Measurements from ENCODE around the gene CCDC158.

CCDC158 gene

GRCh38 chr4:76384052-76384451, 36.9 kb downstream of the CCDC158 start:
- TF ChIP-seq, protein P1, sequence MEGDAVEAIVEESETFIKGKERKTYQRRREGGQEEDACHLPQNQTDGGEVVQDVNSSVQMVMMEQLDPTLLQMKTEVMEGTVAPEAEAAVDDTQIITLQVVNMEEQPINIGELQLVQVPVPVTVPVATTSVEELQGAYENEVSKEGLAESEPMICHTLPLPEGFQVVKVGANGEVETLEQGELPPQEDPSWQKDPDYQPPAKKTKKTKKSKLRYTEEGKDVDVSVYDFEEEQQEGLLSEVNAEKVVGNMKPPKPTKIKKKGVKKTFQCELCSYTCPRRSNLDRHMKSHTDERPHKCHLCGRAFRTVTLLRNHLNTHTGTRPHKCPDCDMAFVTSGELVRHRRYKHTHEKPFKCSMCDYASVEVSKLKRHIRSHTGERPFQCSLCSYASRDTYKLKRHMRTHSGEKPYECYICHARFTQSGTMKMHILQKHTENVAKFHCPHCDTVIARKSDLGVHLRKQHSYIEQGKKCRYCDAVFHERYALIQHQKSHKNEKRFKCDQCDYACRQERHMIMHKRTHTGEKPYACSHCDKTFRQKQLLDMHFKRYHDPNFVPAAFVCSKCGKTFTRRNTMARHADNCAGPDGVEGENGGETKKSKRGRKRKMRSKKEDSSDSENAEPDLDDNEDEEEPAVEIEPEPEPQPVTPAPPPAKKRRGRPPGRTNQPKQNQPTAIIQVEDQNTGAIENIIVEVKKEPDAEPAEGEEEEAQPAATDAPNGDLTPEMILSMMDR (IDR thresholded peaks at IDR 0.05; ENCODE audit: unreplicated experiment in 3 of 3), result no peak
- H3K4me1 Mint-ChIP-seq, result no peaks in the 10 kb centered on the region
- peaks cover 35% of the 10 kb centered on the region for H3K9me3 Mint-ChIP-seq
- H3K4me3 Mint-ChIP-seq, result no peak overlapping the region
- H3K27ac Mint-ChIP-seq, result no peak overlapping the region
- peaks cover 4% of the 10 kb centered on the region for H3K27me3 Mint-ChIP-seq (ENCODE audit: low read depth)
- H3K36me3 Mint-ChIP-seq (ENCODE audit: low read depth), result peaks cover 8% of the 10 kb centered on the region

DNA sequence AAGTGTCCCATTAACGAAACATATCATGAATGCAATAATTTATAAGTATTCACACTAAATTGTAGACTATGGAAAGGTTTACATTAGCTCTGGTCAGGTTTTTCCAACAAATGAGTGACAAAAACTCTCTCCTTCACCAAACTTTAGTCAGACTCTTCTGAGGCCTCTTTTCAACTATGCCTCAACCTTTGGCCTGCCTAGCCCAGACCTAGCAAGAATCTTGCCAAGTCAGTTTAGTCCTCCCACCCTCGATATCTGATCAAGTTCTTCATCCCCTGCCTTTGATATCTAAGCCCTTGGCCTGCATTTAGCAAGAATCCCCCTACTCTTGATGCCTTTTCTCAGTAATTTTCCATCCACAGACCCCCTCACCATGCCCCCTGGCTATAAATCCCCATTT, 37.9 kb downstream of the CCDC158 start:
- H3K36me3 Mint-ChIP-seq (ENCODE audit: low read depth), result peaks cover 8% of the 10 kb centered on the region

GRCh38 chr4:76381986-76382385, 39.0 kb downstream of the CCDC158 start:
- Mint-ChIP-seq H3K27ac (no peak overlapping the region), H3K4me1 (peaks cover 13% of the 10 kb centered on the region), H3K4me3 (no peak overlapping the region), H3K27me3 (ENCODE audit: low read depth) (peaks cover 4% of the 10 kb centered on the region), H3K9me3 (peaks cover 28% of the 10 kb centered on the region), H3K36me3 (ENCODE audit: low read depth) (peaks cover 8% of the 10 kb centered on the region)
- TF ChIP-seq, protein P1 (IDR thresholded peaks at IDR 0.05; ENCODE audit: unreplicated experiment in 3 of 3), result no peak

More for the DNA sequence above, 37.9 kb downstream of the CCDC158 start:
- H3K9me3 Mint-ChIP-seq, result peaks cover 28% of the 10 kb centered on the region
- peaks cover 4% of the 10 kb centered on the region for H3K27me3 Mint-ChIP-seq (ENCODE audit: low read depth)
- H3K4me3 Mint-ChIP-seq, result no peak overlapping the region
- H3K4me1 Mint-ChIP-seq, result peaks cover 3% of the 10 kb centered on the region
- TF ChIP-seq, protein P1 (IDR thresholded peaks at IDR 0.05; ENCODE audit: unreplicated experiment in 3 of 3), result no peak
- H3K27ac Mint-ChIP-seq, result peak overlapping the region in 1 of 3 experiments; percentile 2

DNA sequence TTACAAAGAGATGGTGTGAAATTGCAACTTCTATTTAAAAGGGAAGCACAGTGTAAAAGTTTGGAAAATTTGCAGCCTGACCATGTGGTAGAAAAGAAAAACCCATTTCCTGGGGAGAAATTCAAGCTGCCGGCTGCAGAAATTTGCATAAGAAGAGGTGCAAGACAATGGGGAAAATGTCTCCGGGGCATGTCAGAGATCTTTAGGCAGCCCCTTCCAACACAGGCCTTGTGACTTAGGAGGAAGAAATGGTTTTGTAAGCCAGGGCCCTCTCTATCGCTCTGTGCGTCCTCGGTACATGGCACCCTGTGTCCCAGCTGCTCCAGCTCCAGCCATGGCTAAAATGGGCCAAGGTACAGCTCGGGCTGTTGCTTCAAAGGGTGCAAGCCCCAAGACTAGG, 40.4 kb downstream of the CCDC158 start:
- Mint-ChIP-seq H3K27me3 (ENCODE audit: low read depth) (peaks cover 4% of the 10 kb centered on the region), H3K4me3 (no peak overlapping the region), H3K4me1 (peaks cover 25% of the 10 kb centered on the region), H3K9me3 (peaks cover 23% of the 10 kb centered on the region), H3K36me3 (ENCODE audit: low read depth) (peaks cover 8% of the 10 kb centered on the region), H3K27ac (no peak overlapping the region)
- TF ChIP-seq, protein P1 (IDR thresholded peaks at IDR 0.05; ENCODE audit: unreplicated experiment in 3 of 3), result no peak

DNA sequence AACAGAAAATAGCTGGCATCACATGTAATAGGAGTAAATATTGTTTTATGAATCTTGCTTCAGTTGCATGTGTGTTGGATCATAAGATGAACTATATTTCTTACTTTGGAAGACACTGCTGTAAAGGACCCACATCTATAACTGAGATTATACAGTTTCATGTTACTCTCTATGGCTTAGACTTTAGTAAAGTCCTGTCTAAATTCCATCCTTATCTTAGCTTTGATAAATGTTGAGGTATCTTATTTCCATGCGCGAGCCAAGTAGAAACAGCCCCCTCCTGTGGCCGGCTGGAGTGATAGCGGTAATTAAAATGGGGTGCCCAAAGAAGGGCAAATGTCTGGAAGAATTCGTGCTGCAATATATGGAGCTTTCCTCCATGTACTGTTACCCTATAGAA, 43.0 kb downstream of the CCDC158 start:
- Mint-ChIP-seq H3K27ac (peak overlapping the region in 2 of 3 experiments; percentile 30 to 35), H3K27me3 (ENCODE audit: low read depth) (peaks cover 4% of the 10 kb centered on the region), H3K4me3 (no peak overlapping the region), H3K36me3 (ENCODE audit: low read depth) (peaks cover 8% of the 10 kb centered on the region), H3K4me1 (peaks cover 35% of the 10 kb centered on the region), H3K9me3 (peaks cover 18% of the 10 kb centered on the region)
- TF ChIP-seq, protein P1 (IDR thresholded peaks at IDR 0.05; ENCODE audit: unreplicated experiment in 3 of 3), result peak; percentile 39 to 58 (median 49)

DNA sequence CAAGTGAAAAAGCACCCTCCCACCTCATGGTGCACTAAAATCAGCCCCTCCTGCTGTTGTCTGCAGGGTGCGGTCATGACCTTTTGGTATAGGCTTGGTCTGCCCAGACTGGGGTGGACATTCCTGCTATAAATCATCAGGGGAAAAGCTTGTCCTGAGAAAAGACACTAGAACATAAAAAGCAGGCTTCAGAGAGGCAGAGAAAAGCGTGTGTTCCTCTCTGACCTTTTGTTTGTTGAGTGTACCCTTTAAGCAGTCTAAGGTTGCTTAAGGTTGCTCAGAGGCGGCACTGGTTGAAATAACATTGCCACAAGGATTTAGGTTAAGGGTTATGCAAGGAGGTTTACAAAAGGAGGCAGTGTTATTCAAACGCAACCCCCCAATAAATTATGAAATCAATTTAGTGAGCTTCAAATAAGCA, 43.5 kb downstream of the CCDC158 start:
- Mint-ChIP-seq H3K4me3 (no peak overlapping the region), H3K27ac (peak overlapping the region in 1 of 3 experiments; percentile 30), H3K4me1 (peaks cover 35% of the 10 kb centered on the region), H3K36me3 (ENCODE audit: low read depth) (peaks cover 8% of the 10 kb centered on the region), H3K27me3 (ENCODE audit: low read depth) (peaks cover 4% of the 10 kb centered on the region), H3K9me3 (peaks cover 18% of the 10 kb centered on the region)
- TF ChIP-seq, protein P1 (IDR thresholded peaks at IDR 0.05; ENCODE audit: unreplicated experiment in 3 of 3), result no peak
